HG03159 (cell line): ENCODE results near the gene CDC14B.
A peak's percentile ranks its signal among the peaks of the same experiment; 100 is the strongest.
"Not testable (repeated sequence)": the region's sequence is repeated elsewhere in the genome, so short reads cannot be mapped to it uniquely, and the experiment has no call there.

ENCODE experiments used
- ATAC-seq: cut with Tn5 transposase; IDR thresholded peaks from one replicate; pipeline ENCODE4 v1.9.1; 2021; ENCODE audit warnings: mild to moderate bottlenecking, moderate library complexity; ENCODE audit not compliant: unreplicated experiment

Gene CDC14B

DNA sequence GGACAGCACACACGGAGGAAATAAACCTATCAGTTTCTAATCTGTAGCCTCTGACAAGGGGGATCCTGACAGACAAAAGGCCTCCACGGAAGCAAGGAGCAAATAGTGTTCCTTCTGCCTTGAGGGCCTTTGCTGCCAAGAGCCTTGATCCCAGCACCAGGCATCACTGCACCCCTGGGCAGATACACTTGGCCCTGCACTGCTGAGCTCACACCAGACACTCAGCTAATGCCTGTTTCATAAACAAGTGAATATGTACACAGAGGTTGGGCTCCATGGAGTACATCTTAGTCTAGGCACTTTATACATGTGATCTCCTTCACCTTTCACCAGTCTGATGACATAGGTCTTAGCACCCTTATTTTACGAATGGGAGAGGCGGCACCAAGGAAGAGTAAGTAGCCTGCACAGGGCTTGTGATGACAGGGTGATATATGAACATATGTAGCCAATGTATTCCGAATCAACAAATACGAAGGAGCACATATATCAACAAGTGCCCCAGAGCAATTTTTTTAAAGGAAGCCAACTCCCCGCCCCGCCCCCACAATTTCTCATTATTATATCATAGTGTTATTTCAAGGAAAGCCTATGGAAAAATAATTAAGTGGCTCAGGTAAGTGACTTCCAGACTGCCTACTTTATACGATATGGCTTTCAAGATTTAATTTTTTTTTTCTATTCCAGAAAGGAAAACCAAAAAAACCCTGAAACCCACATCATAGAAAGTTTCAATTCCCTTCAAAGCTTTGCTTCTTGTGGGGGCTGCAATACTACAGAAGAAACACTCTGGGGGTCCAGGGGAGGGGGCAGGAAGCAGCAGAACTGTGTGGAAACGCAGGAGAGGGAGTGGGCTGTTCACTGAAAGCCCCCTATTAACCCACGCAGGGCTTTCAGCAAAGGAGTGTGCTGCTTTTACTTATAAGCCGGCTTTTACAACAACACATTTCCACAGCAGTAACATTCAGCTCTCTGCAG, 32.0 kb downstream of the CDC14B start:
- ATAC-seq = no peak

DNA sequence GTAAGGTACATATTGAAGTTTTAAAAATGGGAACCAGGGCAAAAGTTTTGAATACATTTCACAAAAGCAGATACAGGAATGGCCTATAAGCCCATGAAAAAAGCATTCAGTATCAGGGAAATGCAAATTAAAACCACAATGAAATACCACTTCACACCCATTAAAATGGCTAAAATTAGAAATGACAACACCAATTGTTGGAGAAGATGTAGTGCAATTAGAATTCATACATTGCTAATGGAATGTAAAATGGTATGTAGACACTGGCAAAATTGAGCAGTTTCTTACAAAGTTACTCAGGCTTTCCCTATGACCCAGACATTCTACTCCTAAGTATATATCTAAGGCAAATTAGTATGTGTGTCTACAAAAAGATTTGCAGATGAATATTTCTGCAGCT, 34.2 kb downstream of the CDC14B start:
- ATAC-seq = no peak

DNA sequence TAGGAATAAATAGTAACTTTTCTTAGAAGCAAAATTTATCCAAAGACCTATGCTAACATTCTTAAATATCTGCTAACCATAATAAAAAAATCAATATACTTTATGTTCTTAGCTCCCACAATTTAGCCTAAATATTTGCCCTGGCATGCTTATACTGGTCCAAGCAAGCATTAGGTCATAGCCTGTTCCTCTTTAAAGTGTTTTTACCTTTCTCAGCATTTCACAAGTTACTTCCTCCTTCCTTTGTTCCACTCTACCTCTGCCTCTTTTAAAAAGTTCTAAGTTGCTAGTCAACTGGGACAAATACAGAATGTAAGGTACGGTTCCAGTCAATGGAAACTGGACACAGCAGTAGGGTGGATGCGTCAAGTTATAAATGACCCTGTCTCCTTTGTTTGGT, 37.4 kb downstream of the CDC14B start:
- ATAC-seq = not testable (repeated sequence)

DNA sequence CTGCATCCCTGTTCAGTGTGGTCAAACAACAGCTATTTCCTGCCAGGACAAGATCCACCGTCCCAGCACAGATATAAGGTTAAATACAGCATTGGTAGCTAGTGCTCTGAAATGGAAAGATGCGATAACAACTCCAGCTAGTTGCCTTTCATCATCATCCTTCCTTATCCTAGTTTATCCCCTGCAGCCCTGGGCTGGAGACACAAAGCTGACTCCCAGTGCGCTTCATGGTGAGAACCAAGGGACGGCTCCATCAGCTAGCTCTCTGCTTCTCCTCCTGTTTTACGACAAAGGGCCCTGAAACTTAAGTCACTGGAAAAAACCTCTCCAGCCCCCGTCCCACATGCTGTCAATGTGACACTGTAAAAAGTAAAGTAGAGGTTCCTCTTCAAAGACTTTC, 37.9 kb downstream of the CDC14B start:
- no peak for ATAC-seq

DNA sequence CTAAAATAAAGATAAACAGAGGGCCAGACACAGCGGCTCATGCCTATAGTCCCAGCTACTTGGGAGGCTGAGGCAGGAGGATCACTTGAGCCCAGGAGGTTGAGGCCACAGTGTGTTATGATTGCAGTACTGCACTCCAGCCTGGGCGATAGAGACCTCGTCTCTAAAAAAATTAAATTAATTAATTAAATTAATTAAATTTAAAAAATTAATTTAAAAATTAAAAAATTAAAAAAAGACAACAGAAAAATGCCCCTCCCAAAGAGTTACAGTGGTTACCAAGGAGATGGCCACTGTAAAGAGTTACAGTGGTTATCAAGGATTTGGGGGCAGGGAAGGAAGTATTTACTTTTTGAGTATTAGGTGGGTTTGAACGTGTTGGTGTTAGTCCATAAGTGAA, 38.3 kb downstream of the CDC14B start:
- no peak for ATAC-seq

DNA sequence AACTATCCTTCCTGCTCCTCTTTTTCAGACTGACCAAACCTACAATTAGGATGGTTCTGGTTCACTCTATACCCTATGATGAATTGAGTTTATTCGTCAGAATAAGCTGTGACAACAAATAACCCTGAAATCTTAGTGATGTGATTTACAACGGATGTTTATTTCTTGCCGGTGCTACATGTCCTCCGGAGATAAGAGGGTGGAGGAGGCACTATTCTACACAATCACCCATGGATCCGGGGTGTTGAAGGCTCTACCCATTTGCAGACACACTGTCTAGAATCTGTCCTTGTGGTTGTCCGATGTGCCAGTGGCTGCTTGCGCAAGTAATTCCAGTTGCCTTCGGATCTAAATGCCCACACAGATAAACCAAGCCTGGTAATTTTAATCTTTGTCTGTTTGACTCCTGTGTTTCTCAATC, 44.7 kb downstream of the CDC14B start:
- no peak for ATAC-seq

DNA sequence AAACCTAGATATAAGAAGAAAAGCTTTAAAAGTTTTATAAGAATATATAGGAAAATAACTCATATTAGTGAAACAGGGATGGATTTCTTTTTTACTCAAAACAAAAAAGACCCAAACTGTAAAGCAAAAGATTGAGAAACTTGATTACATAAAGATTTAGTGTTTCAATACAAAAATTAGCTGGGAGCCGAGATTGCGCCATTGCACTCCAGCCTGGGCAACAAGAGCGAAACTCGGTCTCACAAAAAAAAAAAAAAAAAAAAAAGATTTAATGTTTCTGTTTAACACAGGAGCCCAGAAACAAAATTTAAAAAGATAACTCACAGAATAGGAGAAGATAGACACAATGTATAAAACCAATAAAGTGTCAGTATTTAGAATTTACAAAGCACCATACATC, 45.2 kb downstream of the CDC14B start:
- no peak for ATAC-seq

DNA sequence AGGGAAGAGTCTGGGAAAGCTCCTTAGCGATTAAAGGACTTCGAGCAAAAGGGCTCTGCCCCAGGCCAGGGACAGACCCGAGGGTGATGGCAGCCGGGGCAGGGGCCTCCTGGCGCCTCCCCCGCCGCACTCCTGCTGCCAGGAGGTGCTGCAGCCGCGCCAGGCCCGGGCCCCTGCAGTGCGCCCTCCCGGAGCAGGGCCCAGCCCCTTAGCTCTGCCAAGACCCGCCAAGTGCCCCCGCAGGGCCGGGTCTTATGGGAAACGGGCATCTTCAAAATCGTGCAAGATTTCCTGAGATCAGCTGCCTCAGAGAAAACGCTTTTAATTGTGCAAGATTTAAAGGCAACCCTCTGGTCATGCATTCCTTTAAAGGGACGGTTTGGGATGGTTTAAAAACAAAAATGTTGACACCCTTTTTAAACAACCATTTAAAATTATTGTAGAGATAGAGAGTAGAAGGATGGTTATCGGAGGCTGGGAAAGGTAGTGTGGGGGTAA, 52.4 kb downstream of the CDC14B start:
- peak; percentile 39 for ATAC-seq

DNA sequence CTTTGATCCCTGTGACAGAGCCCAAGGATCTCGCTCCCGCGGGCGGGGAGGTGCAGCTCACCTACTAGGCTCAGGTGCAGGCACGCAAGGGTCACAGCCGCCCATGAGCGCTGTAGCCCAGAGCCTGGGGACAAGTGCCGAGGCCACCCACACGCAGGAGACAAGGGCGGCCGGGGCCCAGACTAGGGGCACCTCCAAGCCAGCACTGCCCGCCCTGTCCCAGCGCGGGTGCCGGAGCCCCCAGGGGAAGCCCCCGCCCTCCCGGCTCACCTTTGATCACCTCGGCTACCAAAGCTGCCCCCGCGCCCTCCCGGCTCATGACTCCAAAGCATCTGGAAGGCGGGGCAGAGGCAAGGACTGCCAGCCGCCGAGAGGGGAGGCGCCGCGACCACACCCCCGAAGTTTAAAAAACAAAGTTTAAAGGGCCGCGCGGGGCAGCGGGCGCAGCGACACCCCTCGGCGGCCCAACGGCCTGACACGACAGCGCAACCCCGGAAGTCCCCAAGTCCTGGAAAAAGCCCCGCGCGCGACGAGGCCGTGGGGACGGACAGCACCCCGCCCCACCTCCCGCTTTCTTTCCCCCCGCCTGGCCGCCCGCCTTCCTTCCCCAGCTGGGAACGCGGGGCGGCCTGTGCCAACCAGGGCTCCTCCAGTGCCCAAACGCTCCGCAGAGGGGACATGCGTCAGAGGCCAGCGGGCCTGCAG, 53.0 kb downstream of the CDC14B start:
- ATAC-seq = peak; percentile 91

DNA sequence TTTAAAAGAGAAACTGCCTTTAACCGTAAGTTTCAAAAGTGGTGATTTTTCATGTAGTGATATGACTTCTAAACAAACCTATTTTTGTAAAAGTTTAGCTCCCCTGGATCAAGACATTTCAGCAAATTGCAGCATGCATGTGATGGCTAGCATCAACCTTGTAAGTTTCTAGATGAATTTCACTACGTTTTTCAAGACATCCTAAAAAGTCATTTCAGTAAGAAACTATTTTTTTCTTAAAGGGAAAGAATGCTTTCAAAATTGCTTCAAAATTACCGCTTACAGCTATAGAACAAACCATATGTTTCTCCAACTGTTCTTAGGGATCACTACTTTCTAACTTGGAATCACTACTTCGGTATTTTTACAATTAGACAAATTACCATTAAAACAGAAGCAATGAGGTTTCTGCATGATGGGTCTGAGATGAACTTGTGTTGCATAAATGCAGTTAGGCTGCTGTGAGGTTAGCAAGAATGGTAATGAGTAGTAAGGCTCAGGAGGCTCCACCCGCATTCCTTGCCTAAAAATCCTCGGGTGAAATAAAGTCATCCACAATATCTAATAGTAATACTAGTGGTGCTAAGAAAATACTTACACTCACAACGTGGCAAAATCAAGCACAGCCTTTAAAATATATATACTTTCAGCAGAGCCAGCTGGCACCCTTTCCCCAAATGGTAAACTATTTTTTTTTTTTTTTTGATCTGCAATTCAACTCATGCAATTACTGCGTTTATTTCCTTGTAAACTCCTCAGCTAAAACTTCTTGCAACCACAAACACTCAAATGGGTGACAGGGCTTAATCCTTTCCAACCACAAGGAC, 53.8 kb downstream of the CDC14B start:
- no peak for ATAC-seq

DNA sequence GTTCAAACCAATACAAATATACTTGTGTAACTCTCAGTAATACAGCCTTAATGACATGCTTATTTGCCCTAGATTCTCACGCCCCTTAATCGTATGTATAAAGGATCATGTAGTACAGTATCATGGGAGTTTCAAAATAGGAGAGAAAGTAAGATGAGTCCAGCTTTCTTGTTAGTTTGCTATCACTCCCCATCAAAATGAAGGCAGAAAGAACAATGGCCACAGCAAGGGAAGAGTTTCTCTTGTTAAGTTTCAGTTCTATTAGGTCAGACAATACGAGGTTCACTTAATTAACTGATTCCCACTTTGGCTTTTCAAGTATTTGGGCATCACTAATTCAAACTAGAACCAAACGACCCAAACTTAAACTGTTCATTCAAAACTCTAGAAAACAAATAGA, 55.4 kb downstream of the CDC14B start:
- no peak for ATAC-seq

DNA sequence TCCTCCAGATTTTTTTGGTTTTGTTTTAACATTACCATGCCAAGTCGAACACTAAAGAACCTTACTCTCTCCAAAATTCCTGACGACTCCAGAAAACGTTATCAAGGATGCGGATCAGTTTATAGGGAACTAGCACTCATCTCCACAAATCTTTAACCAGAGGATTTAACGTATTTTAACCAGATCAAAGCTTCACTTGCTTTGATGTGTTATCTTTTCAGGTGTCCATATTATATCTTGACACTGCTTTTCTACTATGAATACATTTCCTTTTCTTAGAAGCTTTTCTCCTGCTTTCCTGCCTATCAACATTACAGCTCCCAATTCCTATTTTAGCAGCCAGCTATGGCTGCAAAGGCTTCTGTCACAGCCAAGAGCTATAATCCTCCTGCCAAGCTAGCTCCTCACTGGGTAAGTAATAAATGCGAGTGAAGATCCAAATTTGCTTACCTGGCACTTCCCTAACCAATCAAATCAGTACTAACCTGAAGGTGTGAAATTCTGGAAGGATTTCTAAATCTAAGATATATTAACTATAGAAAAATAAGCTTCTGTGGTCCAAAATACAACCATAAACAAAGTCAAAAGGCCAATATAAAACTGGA, 60.2 kb downstream of the CDC14B start:
- no peak for ATAC-seq

DNA sequence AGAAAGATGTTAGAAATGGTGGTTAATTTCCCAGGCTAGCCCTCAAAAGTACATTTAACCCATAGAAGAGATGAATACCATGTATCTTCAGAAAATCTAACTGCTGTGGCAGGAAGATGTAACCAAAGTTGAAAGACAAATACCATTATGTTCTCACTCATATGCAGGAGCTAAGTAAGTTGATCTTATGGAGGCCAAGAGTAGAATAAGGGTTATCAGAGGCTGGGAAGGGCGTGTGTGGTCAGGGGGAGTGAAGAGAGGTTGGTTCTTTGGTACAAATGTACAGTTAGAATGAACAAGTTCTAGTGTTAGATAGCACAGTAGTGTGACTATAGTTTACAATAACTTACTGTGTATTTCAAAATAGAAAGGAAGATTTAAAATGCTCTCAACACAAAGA, 61.7 kb downstream of the CDC14B start:
- ATAC-seq = no peak

DNA sequence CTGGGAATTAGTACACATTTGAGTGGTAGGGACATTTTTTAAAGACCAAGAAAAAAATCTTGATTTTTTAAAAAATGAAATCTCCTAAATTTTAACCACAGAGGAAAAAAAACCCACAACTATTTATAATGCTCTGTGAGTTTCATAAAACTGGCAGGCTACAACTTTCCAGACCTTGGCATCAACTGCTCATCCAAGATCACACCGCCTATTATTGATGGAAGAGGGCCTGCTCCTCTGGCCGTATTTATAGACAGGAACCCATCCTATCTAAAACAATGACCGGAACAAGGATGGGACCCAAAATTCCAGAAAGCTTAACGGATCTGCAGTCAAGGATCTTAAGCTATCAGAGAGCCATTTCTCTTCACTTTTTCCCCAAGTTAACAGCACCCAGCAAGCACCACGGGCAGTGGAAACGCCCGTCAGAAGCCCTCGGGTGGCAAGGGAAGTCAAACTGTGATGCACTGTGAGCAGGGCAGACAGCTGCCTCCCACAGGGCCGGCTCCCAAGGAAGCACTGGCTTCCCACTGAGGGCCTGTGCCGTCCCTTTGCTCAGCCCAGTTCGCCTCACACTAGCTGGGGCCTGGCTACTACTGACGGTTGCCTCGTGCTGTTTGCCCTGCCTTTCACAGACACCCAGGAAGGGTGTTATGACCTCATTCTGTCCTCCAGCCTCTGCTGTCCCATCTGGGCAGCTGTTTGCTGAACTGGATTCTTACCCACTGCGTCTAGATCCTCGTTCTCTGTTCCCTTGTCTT, 62.8 kb downstream of the CDC14B start:
- no peak for ATAC-seq

DNA sequence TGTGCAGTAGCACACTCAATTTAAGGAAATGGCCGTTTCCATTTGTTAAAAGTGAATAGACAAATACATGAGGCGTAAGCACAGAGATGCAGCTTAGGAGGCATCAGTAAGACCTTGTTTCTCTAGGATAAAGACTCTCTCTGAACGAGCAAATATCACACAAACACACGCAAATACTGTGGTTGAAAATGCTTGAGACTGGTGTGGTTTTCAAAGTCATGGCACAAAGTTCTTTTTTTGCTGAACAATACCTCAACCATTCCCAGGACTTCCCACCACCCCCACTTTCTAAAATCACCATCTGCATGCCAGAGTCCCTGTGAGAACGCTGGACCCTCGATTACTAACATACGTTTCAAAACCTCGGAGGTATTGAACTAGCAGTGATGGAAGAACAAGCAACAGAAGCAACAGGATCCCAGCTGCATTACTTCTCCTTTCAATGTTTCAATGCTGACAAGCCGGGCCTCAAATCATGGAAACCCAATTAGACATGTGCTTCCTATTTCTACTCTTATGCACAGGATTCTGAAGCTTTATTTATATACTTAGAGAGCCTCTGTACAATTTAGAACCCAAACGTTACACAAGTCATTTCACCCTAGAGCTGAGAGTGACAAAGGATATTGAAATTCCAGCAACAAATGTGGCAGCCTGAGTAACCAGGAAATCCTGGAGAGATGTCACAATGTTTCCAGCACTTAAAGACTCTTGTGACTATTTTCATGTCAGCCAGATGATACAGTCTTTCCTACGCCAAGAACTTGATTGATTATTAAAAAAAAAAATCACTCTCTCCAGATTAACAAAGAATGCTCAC, 63.9 kb downstream of the CDC14B start:
- no peak for ATAC-seq

DNA sequence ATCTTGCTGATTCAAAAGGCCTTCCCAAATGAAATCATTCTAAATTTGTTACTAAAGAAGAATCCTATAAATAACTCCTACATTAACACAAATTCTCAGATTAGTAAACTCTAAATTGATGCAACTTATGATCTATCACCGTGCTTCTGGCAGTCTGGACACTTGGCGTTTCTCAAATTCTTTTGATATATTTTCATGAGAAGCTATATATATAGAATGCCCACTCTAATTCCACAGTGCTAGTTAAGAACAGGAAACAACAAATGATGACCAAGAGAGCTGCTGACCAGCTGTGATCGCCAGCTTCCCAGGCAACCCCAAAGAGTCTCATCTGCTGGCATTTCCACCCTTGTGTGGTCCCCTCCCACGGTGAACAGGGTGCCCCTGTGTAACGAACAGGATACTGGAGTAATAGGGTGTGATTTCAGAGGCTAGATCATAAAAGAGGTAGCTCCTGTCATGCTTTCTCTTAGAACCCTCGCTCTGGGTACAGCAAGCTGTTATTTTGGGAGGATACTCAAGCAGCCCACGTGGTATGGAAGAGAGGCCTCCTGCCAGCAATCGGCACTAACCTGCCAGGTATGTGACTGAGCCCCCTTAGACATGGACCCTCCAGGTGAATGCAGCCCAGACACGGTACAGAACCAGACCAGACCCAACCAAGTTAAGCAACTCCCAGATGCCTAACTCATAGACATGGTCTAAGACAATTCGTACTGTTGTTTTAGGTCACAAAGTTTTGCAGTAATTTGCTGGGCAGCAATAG, 64.7 kb downstream of the CDC14B start:
- ATAC-seq = no peak

DNA sequence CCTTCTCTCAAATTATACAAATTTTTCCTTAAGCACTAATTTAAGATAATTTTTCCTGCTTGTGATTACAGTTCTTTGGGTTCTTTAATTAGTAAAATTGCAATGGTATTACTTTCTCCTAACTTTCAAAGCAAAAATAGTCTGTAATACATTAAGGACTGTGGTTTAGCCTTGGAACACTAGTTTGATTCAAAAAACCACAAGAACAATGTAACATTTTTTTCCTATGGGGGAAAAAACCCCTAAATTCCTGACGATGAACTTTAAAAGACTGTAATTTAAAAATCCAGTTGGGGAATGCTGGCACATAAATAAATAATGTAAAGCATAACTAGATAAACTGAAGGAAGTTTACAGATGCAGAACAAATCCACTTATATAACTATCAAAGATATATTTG, 65.3 kb downstream of the CDC14B start:
- ATAC-seq = no peak

DNA sequence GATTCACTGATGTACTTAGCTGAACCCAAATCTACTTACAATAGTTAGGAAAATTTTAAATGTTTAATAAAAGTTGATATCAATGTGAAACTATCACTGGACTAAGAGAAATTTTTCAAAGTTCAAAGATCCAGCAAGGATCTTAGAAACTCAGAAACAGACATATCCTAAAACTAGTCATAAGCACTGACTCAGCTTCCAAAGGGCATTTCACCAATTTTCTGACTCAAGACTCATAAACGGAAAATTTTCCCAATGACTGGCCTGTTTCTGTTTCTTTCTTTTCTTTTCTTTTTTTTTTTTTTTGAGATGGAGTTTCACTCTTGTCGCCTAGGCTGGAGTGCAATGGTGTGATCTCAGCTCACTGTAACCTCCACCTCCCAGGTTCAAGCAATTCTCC, 66.6 kb downstream of the CDC14B start:
- ATAC-seq = no peak
